Measurements from ENCODE around the gene VAV2. TPM values are rescaled to one million over a fixed set of nuclear protein-coding genes. Genes with fewer than 3 reads are reported as not detected.

VAV2 gene
- total and polyA plus RNA-seq, 9 of the 15 experiments (the other 6 are each of a cell fraction or from before 2014, with no cell fraction given): 0.01 to 2.7 (median 1.0) TPM; not detected in 1

DNA sequence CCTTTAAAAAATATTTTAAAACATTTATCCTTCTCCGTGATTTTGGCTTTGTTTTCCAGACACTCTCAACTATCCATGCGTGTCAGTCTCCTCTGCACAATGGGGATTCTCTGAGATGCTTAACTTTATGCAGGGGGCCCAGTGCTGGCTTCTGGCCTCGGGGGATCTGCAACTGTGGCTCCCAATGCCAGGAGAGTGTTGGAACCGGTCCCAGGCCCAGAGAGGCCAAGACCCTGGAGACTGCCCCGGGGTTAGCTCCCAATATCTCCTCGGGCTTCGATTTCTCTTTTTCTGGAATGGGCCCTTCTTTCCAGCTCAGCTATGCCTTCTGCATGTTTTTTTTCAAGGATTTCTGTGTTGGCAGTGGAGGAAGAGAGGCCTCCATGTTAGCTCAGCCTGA is 233.9 kb downstream of the VAV2 start:
- no peaks in the 10 kb centered on the region for H3K36me3 ChIP-seq (ENCODE audit: control insufficient read depth, insufficient read depth, low read length)
- H3K4me1 ChIP-seq (replicated peaks in 1 of 2; ENCODE audit: control insufficient read depth in 2 of 2, insufficient read depth in 2 of 2, low read length in 2 of 2): no peaks in the 10 kb centered on the region
- peaks cover 0 to 8% of the 10 kb centered on the region in 2 experiments; a peak in 1 of 5 replicates for H3K27me3 ChIP-seq (ENCODE audit: control insufficient read depth in 2 of 2, insufficient read depth in 2 of 2, low read length in 2 of 2)
- no peak overlapping the region for H3K27ac ChIP-seq (ENCODE audit: extremely low read depth, low read depth, low read length)
- H3K4me2 ChIP-seq (ENCODE audit: insufficient read depth, low read length): no peak overlapping the region
- H3K9me3 ChIP-seq (replicated peaks; ENCODE audit: control insufficient read depth, insufficient read depth, low read depth, low read length): no peaks in the 10 kb centered on the region
- no peaks in the 10 kb centered on the region for H3K9me1 ChIP-seq (ENCODE audit: control insufficient read depth, insufficient read depth, low read length)
- H3K4me3 ChIP-seq: no peak overlapping the region
- DNase-seq (ENCODE audit: extremely low read depth in 1 of 4, low spot score in 3 of 4) (no peak), ATAC-seq (no peak), FAIRE-seq (no peak)
- in situ Hi-C loops (cut with MboI): no loop called here
- BruUV-seq (replicated peaks): no TSS peak
- CTCF ChIA-PET (ENCODE audit: low intra/inter-chr PET ratio): no interaction called here
- no peaks in the 10 kb centered on the region for H3K79me2 ChIP-seq (ENCODE audit: control insufficient read depth, insufficient read depth, low read length)
- no peak overlapping the region for H2AFZ ChIP-seq (ENCODE audit: low read depth, low read length)
- POLR2A ChIA-PET: interaction anchor here (1.1 kb wide), 1 partner anchor 18 kb away, joined by 4 read pairs; no protein-coding TSS in a partner anchor
- intact Hi-C loops (cut with micrococcal nuclease): no loop called here
- no peak overlapping the region for H3K9ac ChIP-seq (ENCODE audit: insufficient read depth in 1 of 2, low read depth in 2 of 2, low read length in 2 of 2)
- H4K20me1 ChIP-seq (replicated peaks; ENCODE audit: control insufficient read depth, insufficient read depth, low read length): no peaks in the 10 kb centered on the region
- WGBS (ENCODE audit: insufficient coverage, low coverage, missing lambda C conversion rate): 0% methylated on average over 6 of the region's 7 CpGs
- TF ChIP-seq, protein P1, sequence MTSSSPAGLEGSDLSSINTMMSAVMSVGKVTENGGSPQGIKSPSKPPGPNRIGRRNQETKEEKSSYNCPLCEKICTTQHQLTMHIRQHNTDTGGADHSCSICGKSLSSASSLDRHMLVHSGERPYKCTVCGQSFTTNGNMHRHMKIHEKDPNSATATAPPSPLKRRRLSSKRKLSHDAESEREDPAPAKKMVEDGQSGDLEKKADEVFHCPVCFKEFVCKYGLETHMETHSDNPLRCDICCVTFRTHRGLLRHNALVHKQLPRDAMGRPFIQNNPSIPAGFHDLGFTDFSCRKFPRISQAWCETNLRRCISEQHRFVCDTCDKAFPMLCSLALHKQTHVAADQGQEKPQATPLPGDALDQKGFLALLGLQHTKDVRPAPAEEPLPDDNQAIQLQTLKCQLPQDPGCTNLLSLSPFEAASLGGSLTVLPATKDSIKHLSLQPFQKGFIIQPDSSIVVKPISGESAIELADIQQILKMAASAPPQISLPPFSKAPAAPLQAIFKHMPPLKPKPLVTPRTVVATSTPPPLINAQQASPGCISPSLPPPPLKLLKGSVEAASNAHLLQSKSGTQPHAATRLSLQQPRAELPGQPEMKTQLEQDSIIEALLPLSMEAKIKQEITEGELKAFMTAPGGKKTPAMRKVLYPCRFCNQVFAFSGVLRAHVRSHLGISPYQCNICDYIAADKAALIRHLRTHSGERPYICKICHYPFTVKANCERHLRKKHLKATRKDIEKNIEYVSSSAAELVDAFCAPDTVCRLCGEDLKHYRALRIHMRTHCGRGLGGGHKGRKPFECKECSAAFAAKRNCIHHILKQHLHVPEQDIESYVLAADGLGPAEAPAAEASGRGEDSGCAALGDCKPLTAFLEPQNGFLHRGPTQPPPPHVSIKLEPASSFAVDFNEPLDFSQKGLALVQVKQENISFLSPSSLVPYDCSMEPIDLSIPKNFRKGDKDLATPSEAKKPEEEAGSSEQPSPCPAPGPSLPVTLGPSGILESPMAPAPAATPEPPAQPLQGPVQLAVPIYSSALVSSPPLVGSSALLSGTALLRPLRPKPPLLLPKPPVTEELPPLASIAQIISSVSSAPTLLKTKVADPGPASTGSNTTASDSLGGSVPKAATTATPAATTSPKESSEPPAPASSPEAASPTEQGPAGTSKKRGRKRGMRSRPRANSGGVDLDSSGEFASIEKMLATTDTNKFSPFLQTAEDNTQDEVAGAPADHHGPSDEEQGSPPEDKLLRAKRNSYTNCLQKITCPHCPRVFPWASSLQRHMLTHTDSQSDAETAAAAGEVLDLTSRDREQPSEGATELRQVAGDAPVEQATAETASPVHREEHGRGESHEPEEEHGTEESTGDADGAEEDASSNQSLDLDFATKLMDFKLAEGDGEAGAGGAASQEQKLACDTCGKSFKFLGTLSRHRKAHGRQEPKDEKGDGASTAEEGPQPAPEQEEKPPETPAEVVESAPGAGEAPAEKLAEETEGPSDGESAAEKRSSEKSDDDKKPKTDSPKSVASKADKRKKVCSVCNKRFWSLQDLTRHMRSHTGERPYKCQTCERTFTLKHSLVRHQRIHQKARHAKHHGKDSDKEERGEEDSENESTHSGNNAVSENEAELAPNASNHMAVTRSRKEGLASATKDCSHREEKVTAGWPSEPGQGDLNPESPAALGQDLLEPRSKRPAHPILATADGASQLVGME (CRISPR knock-in tag; IDR thresholded peaks at IDR 0.05): no peak
- TF ChIP-seq ZBTB17 (CRISPR knock-in tag; IDR thresholded peaks at IDR 0.05) (no peak), PHF20 (IDR thresholded peaks at IDR 0.05; ENCODE audit: partially characterized antibody) (no peak), TCFL5 (CRISPR knock-in tag; conservative IDR thresholded peaks at IDR 0.05) (no peak), TRIM24 (IDR thresholded peaks at IDR 0.05) (no peak)
- TF ChIP-seq, protein P2, sequence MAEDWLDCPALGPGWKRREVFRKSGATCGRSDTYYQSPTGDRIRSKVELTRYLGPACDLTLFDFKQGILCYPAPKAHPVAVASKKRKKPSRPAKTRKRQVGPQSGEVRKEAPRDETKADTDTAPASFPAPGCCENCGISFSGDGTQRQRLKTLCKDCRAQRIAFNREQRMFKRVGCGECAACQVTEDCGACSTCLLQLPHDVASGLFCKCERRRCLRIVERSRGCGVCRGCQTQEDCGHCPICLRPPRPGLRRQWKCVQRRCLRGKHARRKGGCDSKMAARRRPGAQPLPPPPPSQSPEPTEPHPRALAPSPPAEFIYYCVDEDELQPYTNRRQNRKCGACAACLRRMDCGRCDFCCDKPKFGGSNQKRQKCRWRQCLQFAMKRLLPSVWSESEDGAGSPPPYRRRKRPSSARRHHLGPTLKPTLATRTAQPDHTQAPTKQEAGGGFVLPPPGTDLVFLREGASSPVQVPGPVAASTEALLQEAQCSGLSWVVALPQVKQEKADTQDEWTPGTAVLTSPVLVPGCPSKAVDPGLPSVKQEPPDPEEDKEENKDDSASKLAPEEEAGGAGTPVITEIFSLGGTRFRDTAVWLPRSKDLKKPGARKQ (CRISPR knock-in tag; IDR thresholded peaks at IDR 0.05): no peak
- TF ChIP-seq, protein P3, sequence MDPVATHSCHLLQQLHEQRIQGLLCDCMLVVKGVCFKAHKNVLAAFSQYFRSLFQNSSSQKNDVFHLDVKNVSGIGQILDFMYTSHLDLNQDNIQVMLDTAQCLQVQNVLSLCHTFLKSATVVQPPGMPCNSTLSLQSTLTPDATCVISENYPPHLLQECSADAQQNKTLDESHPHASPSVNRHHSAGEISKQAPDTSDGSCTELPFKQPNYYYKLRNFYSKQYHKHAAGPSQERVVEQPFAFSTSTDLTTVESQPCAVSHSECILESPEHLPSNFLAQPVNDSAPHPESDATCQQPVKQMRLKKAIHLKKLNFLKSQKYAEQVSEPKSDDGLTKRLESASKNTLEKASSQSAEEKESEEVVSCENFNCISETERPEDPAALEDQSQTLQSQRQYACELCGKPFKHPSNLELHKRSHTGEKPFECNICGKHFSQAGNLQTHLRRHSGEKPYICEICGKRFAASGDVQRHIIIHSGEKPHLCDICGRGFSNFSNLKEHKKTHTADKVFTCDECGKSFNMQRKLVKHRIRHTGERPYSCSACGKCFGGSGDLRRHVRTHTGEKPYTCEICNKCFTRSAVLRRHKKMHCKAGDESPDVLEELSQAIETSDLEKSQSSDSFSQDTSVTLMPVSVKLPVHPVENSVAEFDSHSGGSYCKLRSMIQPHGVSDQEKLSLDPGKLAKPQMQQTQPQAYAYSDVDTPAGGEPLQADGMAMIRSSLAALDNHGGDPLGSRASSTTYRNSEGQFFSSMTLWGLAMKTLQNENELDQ (CRISPR knock-in tag; IDR thresholded peaks at IDR 0.05; ENCODE audit: borderline replicate concordance): no peak

Measured in K562 (cell line).